Bronchial epithelial cell (primary cell): ENCODE measurements around the gene PAGR1. TPM values are rescaled to one million over a fixed set of nuclear protein-coding genes. Genes with fewer than 3 reads are reported as not detected.

Source experiments
- DNase-seq: peaks from one replicate; pipeline ENCODE4 v3.0.0-alpha.2; 2010; ENCODE audit warnings: low read depth
- FAIRE-seq: peaks from 2 replicates; lab custom pipeline; 2011; peaks lifted over from hg19 to GRCh38; lab: Jason Lieb, UNC
- H3K27me3 ChIP-seq: 2 replicates; pipeline ENCODE4 v1.5.1; 2011; ENCODE audit warnings: low read length; ENCODE audit not compliant: control insufficient read depth, insufficient read depth
- H3K36me3 ChIP-seq: 2 replicates; pipeline ENCODE4 v1.5.1; 2011; ENCODE audit warnings: low read length; ENCODE audit not compliant: control insufficient read depth, insufficient read depth
- H3K4me3 ChIP-seq: 2 replicates; pipeline ENCODE4 v1.5.1; 2011; ENCODE audit warnings: mild to moderate bottlenecking, low read depth, low read length, control low read depth
- CTCF ChIP-seq: IDR thresholded peaks from 2 replicates; pipeline ENCODE4 v1.5.1; 2011; ENCODE audit warnings: mild to moderate bottlenecking, moderate library complexity, low read length, control low read depth, inconsistent platforms; ENCODE audit not compliant: insufficient read depth, severe bottlenecking
- total RNA-seq: library from RNA; depleted of rRNA; stranded (reverse); fragments of >200 nt; gene quantifications from 2 replicates; pipeline ENCODE4 v1.2.1, GENCODE V29; 2014

Gene PAGR1
- total RNA-seq, 1 donor from 2014 or later: 24.7 TPM

DNA sequence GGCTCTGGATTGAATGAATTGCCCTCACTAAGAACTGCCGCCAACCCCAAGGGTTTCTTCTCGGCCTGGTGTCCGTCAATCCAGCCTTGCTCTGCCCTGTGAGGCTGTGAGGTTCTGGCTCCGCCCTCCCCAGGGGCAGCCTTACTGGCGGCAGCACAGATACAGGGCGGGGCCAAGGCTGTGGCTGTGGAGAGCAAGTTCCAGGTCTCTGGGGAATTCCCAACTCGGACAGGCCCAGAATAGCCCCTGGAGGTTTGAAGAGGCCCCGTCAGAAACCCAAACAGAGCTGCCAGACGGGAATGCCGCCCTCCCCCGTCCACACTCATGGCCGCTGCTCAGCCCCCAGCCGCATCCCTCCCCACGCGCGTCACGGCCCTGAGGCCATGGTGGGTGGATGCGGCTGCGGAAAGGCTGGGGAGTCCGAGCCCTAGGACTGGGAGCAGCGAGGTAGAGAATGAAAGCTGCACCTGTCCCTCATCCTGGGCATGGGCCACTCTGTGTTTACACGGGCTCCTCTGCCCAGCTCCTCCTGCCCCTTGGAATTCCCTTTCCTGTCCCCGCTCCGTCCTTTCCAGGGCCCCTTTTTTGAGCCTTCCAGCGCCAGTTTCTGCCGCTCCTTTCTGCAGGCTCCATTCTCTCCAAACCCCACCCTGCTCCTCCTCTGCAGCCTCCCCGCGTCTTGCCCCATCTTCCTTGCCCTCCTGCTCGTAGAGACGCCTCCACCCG is 4.6 kb upstream of the PAGR1 start:
- Histone ChIP-seq H3K4me3 (peak overlapping the region; percentile 32), H3K36me3 (peaks cover 13% of the 10 kb centered on the region), H3K27me3 (no peaks in the 10 kb centered on the region)
- FAIRE-seq: no peak
- no peak for TF ChIP-seq CTCF
- peak; percentile 93 for DNase-seq

DNA sequence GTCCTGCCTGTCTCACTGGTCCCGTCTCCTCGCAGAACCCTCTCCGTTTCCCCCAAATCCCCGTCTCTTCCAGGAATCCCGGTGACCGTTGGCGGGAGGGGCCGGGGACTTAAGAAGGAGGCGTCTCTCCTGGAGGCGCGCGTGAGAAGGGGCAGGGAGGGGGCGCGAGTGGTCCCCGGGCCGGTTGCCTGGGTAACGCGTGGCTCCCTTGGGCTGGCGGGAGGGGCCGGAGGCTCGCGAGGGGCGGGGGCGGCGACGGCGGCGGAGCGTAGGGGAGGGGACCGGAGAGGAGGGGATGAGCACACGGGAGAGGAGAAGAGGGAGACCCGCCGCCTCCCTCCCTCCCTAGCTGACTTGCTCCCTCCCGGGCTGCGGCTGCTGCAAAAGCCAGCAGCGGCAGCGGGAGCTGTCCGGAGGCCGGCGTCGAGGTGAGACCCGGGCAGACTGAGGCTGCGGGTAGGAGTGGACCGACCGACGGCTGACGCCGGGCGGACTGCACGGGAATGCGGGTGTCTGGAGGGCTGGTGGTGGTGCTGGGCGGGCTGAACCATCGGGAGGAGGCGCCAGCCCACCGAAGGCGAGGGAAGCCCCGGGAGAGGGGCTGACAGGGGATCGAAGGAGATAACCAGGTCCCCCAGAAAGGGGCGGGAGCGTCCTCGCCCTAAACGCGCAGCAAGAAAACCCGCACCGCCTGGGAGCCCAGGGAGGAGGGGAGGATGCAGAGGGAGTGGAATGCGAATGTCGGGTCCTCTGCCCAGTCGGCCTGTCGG is 3.9 kb upstream of the PAGR1 start, which contains the start of gene PRRT2:
Gene PRRT2 (plus strand): TSS at position 298 of the 770 bp plus-strand sequence. CDS start 862 bp downstream, outside the sequence.
- DNase-seq (no peak), FAIRE-seq (no peak)
- H3K27me3 ChIP-seq: no peaks in the 10 kb centered on the region
- H3K4me3 ChIP-seq: peak within 1 kb of the TSS; percentile 32
- TF ChIP-seq CTCF: no peak
- H3K36me3 ChIP-seq: peaks cover 13% of the 10 kb centered on the region

DNA sequence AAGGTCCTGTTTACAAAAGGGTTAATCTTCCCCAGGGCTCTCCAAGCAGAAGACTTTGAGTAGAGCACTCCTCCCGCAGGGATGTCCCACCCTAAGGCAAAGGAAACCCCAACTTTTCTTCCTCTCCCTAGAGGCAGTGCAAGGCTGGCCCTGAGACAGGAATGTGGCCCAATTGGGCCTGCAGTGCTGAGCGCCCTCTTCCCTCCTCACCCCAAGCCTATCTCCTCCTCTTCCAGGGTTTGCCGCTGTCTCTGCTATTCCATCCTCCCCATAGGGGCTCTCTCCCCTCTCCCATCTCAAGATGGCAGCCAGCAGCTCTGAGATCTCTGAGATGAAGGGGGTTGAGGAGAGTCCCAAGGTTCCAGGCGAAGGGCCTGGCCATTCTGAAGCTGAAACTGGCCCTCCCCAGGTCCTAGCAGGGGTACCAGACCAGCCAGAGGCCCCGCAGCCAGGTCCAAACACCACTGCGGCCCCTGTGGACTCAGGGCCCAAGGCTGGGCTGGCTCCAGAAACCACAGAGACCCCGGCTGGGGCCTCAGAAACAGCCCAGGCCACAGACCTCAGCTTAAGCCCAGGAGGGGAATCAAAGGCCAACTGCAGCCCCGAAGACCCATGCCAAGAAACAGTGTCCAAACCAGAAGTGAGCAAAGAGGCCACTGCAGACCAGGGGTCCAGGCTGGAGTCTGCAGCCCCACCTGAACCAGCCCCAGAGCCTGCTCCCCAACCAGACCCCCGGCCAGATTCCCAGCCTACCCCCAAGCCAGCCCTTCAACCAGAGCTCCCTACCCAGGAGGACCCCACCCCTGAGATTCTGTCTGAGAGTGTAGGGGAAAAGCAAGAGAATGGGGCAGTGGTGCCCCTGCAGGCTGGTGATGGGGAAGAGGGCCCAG is 3.0 kb upstream of the PAGR1 start:
- peaks cover 13% of the 10 kb centered on the region for H3K36me3 ChIP-seq
- DNase-seq (no peak), FAIRE-seq (no peak)
- H3K27me3 ChIP-seq: no peaks in the 10 kb centered on the region
- no peak for TF ChIP-seq CTCF
- no peak overlapping the region for H3K4me3 ChIP-seq

DNA sequence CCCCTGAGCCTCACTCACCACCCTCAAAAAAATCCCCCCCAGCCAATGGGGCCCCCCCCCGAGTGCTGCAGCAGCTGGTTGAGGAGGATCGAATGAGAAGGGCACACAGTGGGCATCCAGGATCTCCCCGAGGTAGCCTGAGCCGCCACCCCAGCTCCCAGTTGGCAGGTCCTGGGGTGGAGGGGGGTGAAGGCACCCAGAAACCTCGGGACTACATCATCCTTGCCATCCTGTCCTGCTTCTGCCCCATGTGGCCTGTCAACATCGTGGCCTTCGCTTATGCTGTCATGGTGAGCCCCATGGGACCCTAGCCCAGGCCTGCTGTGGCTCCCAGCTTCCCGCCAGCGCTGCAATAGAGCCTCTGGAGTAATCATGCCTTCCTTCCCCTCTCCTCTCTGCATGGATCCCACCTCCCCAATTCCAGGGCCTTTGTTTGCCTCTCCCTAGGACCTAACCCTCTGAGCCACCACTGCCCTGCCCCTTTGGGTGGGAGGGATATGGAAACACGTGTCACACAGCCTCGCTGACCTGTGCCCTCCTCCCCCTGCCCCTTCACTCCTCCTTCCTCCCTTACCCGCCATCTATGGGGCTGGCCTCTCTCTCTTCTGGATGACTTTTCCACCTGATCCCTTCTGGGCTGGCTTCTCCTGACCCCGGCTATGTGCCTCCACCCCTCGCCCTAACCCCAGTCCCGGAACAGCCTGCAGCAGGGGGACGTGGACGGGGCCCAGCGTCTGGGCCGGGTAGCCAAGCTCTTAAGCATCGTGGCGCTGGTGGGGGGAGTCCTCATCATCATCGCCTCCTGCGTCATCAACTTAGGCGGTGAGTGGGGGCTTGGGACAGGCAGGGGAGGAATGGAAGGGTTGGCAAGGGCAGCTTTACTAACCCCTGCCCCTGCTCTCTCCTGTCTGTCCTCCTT is 2.0 kb upstream of the PAGR1 start:
- no peak for TF ChIP-seq CTCF
- Histone ChIP-seq H3K36me3 (peaks cover 8% of the 10 kb centered on the region), H3K4me3 (no peak overlapping the region), H3K27me3 (no peaks in the 10 kb centered on the region)
- DNase-seq (no peak), FAIRE-seq (no peak)

DNA sequence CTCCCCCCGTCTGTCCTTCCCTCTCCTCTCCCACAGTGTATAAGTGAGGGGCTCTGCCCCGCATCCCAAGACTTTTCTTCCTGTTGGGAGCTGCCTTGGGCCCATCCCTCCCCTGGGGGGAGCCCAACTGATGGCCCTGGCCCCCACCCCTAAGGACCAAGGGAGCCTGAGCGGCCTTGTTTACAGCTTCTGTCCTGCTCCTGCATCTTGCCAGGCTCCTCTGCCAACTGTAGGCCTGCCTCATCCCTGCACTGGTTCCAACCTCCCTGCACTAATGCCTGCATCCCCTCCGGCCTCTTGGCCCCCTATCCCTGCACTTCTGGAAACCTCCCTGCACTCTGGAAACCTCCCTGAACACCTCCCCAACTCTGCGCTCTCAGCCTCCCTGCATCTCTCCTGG is 1.4 kb upstream of the PAGR1 start:
- H3K27me3 ChIP-seq: no peaks in the 10 kb centered on the region
- H3K4me3 ChIP-seq: no peak overlapping the region
- DNase-seq: no peak
- peaks cover 5% of the 10 kb centered on the region for H3K36me3 ChIP-seq
- FAIRE-seq: no peak
- no peak for TF ChIP-seq CTCF
